Adrenal gland (tissue), 5 donors: ENCODE measurements around the gene COP1.

Experiments
- POLR2A ChIP-seq, 2 donors: fragments of 450-650 bp; IDR thresholded peaks; one replicate each; pipeline ENCODE4 v1.6.1; 2017; ENCODE audit warnings: antibody characterized with exemption in 2 of 2, mild to moderate bottlenecking in 2 of 2, moderate library complexity in 1 of 2
- TF ChIP-seq, protein P1 (sequence below), 6 experiments: fragments of 450-650 bp in 4 of 6; fragments of 200-600 bp in 2 of 6; sonication (generic) in 1 of 6; IDR thresholded peaks; 1 replicate in 5 of 6; 2 replicates in 1 of 6; pipeline versions ENCODE4 v1.5.1 to v1.8.0; 2016 to 2021; ENCODE audit warnings: antibody characterized with exemption in 6 of 6, mild to moderate bottlenecking in 2 of 6, moderate library complexity in 1 of 6
- donor health status: DM: no; HTN: no; CAD: no.

DNA sequence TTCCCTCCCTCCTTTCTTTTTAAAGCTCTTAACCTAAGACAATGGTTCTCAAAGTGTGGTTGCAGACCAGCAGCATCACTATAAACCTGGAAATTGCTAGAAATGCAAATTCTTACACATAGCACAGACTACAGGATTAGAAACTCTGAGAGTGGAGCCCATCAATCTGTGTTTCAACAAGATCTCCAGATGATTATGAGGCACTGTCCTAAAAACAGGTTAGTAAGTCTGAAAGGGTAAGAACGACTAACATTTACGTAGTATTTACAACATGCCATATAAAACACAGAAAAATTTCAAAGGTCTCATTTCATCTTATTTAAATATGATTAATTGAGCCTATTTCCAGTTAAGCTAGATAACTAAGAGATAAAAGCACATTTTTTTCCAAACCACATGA, 138.8 kb downstream of the COP1 start:
- TF ChIP-seq, protein P1, sequence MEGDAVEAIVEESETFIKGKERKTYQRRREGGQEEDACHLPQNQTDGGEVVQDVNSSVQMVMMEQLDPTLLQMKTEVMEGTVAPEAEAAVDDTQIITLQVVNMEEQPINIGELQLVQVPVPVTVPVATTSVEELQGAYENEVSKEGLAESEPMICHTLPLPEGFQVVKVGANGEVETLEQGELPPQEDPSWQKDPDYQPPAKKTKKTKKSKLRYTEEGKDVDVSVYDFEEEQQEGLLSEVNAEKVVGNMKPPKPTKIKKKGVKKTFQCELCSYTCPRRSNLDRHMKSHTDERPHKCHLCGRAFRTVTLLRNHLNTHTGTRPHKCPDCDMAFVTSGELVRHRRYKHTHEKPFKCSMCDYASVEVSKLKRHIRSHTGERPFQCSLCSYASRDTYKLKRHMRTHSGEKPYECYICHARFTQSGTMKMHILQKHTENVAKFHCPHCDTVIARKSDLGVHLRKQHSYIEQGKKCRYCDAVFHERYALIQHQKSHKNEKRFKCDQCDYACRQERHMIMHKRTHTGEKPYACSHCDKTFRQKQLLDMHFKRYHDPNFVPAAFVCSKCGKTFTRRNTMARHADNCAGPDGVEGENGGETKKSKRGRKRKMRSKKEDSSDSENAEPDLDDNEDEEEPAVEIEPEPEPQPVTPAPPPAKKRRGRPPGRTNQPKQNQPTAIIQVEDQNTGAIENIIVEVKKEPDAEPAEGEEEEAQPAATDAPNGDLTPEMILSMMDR (IDR thresholded peaks at IDR 0.05), result no peak
- no peak for TF ChIP-seq POLR2A (IDR thresholded peaks at IDR 0.05)
